Naive thymus-derived CD4-positive, alpha-beta T cell (primary cell): Measurements from ENCODE around the gene CC2D1A. TPM values are rescaled to one million over a fixed set of nuclear protein-coding genes. Genes with fewer than 3 reads are reported as not detected.
A peak's percentile ranks its signal among the peaks of the same experiment; 100 is the strongest.

Experiments
- ATAC-seq: fragments of 150-1000 bp; cut with Tn5 transposase; 2 replicates; pipeline ENCODE4 v1.10.0; 2021; ENCODE audit warnings: mild to moderate bottlenecking, moderate library complexity
- CTCF ChIA-PET: fragments of 350-600 bp; sonication (Branson Sonifier 250); formaldehyde crosslinking; loops from one replicate; lab custom pipeline; 2021; ENCODE audit warnings: antibody characterized with exemption; lab: Charles Lee
- POLR2A ChIA-PET: fragments of 350-600 bp; sonication (Branson Sonifier 250); formaldehyde crosslinking; loops from one replicate; lab custom pipeline; 2021; ENCODE audit warnings: antibody characterized with exemption, inconsistent platforms; lab: Charles Lee
- DNase-seq, 9 donors: peaks; one replicate each; pipeline versions ENCODE4 v3.0.0 to v3.0.0-alpha.2; 2020 to 2022; ENCODE audit warnings: mixed read lengths in 1 of 9
- H3K27ac ChIP-seq: one replicate; pipeline ENCODE4 v1.7.0; 2013; ENCODE audit warnings: mild to moderate bottlenecking, low read depth, low read length, moderate library complexity
- H3K27me3 ChIP-seq, 2 donors: one replicate each; pipeline ENCODE4 v1.7.0; 2013; ENCODE audit warnings: low read length in 2 of 2, mild to moderate bottlenecking in 2 of 2, moderate library complexity in 2 of 2; ENCODE audit not compliant: control insufficient read depth in 2 of 2, insufficient read depth in 2 of 2
- H3K36me3 ChIP-seq, 3 experiments: 1 replicate in 2 of 3; 2 replicates in 1 of 3; pipeline ENCODE4 v1.7.0; 2013; ENCODE audit warnings: low read length in 3 of 3, mild to moderate bottlenecking in 3 of 3, moderate library complexity in 1 of 3; ENCODE audit not compliant: insufficient read depth in 3 of 3, control insufficient read depth in 2 of 3
- H3K4me1 ChIP-seq, 2 donors: one replicate each; pipeline ENCODE4 v1.7.0; 2013; ENCODE audit warnings: low read length in 2 of 2, mild to moderate bottlenecking in 2 of 2, moderate library complexity in 1 of 2; ENCODE audit not compliant: control insufficient read depth in 2 of 2, insufficient read depth in 2 of 2
- H3K4me3 ChIP-seq: 2 replicates; pipeline ENCODE4 v1.7.0; 2013; ENCODE audit warnings: mild to moderate bottlenecking, low read length
- H3K9me3 ChIP-seq, 3 experiments: 1 replicate in 2 of 3; 2 replicates in 1 of 3; pipeline ENCODE4 v1.7.0; 2013; ENCODE audit warnings: low read length in 3 of 3; ENCODE audit not compliant: control insufficient read depth in 2 of 3
- H3K27ac Mint-ChIP-seq, 9 donors: one replicate each; pipeline ENCODE4 v1.8.0; 2020 to 2022; ENCODE audit warnings: mixed read lengths in 9 of 9, mild to moderate bottlenecking in 8 of 9, moderate library complexity in 5 of 9, inconsistent platforms in 2 of 9
- H3K27me3 Mint-ChIP-seq, 5 donors: one replicate each; pipeline ENCODE4 v1.8.0; 2021 to 2022; ENCODE audit warnings: mixed read lengths in 5 of 5, mild to moderate bottlenecking in 1 of 5
- H3K36me3 Mint-ChIP-seq, 5 donors: one replicate each; pipeline ENCODE4 v1.8.0; 2020 to 2022; ENCODE audit warnings: mixed read lengths in 5 of 5, mild to moderate bottlenecking in 3 of 5, inconsistent platforms in 1 of 5
- H3K4me1 Mint-ChIP-seq, 7 donors: one replicate each; pipeline ENCODE4 v1.8.0; 2020 to 2022; ENCODE audit warnings: mixed read lengths in 7 of 7, mild to moderate bottlenecking in 3 of 7, inconsistent platforms in 1 of 7
- H3K4me3 Mint-ChIP-seq, 10 donors: one replicate each; pipeline ENCODE4 v1.8.0; 2020 to 2022; ENCODE audit warnings: mild to moderate bottlenecking in 10 of 10, mixed read lengths in 10 of 10, moderate library complexity in 6 of 10, inconsistent platforms in 2 of 10
- H3K9me3 Mint-ChIP-seq, 11 donors: one replicate each; pipeline ENCODE4 v1.8.0; 2020 to 2022; ENCODE audit warnings: mixed read lengths in 11 of 11, mild to moderate bottlenecking in 4 of 11, inconsistent platforms in 1 of 11, moderate library complexity in 1 of 11
- intact Hi-C, 2 donors: fragments of 100-400 bp; cut with micrococcal nuclease; formaldehyde crosslinking; loops; one replicate each; pipeline ENCODE4 v1.15.1; 2023
- polyA plus RNA-seq, 2 donors: library from polyadenylated mRNA; unstranded; fragments of 300-500 nt; fragmentation: Illumina TruSeq; gene quantifications; one replicate each; pipeline ENCODE4 v1.2.3, GENCODE V29; 2021
- total RNA-seq, 6 experiments: library from RNA in 5 of 6; stranded (reverse) in 5 of 6; gene quantifications; 1 replicate in 5 of 6; 2 replicates in 1 of 6; pipeline ENCODE4 v1.2.3 and lab custom pipeline; 2021 to 2026

The CC2D1A gene
- total and polyA plus RNA-seq, 7 experiments from 2014 or later, result 4.1 to 33.1 (median 28.8) TPM

DNA sequence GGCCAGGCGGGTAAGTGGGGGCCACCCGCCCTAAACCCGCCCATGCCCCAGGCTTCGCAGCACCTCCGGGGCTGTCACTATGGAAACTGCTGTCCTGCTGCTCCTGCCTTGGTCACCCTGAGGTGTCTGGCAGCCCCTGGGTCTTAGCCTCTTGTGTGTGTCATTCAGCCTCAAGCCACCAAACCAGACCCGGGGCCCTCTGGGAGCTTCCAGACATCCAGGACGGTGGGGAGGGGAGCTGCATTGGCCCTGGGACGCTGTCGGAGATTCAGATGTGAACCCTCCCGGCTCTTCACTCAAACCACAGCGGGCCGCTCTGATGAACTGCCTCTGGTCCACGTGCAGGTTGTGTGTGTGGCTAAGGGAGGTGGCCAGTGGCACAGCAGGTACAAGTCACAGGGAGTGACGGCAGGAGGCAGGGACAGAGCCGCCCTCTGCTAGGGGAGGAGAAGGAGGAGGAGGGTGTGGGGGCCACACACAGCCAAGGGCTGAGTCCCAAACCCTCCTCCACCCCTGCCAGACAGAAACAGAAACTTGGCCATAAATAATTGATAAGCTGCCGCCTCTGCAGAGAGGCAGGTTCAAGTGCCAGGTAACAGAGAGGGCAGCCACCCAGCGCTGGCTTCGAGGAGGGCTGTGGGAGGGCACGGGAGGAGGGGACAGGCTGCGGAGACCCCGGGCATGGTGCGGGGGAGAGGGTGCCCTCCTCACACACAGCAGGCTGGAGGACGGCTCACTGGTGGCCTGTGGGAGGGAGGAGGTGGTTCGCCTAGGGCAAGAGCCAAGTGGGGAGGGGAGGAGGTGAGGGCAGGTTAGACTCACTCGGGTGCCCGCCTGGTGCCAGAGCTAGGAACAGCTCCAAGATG lies 21.0 kb upstream of the CC2D1A start:
- Histone ChIP-seq H3K4me1 (peaks cover 33 to 58% of the 10 kb centered on the region in 2 donors), H3K27ac (no peak overlapping the region), H3K9me3 (no peaks in the 10 kb centered on the region), H3K36me3 (no peaks in the 10 kb centered on the region), H3K4me3 (no peak overlapping the region), H3K27me3 (no peaks in the 10 kb centered on the region)
- Mint-ChIP-seq H3K27me3 (no peaks in the 10 kb centered on the region), H3K4me1 (peaks cover 6 to 43% (median 34%) of the 10 kb centered on the region in 7 donors), H3K27ac (no peak overlapping the region), H3K36me3 (no peaks in the 10 kb centered on the region), H3K9me3 (peaks cover 0 to 2% (median 0%) of the 10 kb centered on the region in 11 donors), H3K4me3 (no peak overlapping the region)
- ATAC-seq (no peak), DNase-seq (no peak)
- ChIA-PET POLR2A (interaction anchor here (0.6 kb wide), 1 partner anchor 202 kb away, joined by 4 read pairs; no protein-coding TSS in a partner anchor), CTCF (no interaction called here)
- intact Hi-C loops, result loop anchor here (5.0 to 10.0 kb wide), 4 partner anchors 288 to 608 kb away; no protein-coding TSS in a partner anchor

DNA sequence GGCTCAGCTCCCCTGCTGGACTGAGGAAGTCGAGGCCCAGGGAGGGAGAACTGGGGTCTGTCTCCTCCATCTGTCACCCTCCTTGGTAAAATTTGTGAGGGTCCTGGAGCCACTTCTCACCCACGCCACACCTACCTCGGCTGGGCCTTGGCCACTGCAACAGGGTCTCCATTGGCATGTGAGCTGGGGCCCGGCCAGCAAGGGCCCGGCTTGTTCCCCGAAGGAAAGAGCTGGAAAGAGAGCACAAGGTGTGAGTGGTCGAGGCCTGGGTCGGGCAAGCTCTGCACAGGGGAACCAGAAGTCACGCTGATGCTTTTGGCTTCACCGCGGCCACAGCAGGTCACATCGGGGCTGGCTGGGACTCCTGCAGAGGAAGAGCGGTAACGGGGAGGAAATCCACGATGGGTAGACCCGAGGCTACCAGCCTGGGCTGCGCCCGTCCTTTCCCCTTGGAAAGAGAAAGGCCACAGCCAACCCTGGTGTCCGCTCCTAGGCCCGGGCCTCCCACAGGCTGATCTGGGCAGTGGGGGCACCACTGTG lies 20.1 kb upstream of the CC2D1A start:
- peaks cover 0 to 2% (median 0%) of the 10 kb centered on the region in 11 donors for H3K9me3 Mint-ChIP-seq
- H3K4me1 ChIP-seq, result peaks cover 26 to 50% of the 10 kb centered on the region in 2 donors
- no peaks in the 10 kb centered on the region for H3K9me3 ChIP-seq
- CTCF ChIA-PET, result no interaction called here
- no peak overlapping the region for H3K4me3 ChIP-seq
- no peaks in the 10 kb centered on the region for H3K27me3 Mint-ChIP-seq
- no peaks in the 10 kb centered on the region for H3K27me3 ChIP-seq
- H3K4me3 Mint-ChIP-seq, result no peak overlapping the region
- peak overlapping the region in 1 of 9 donors; percentile 54 for H3K27ac Mint-ChIP-seq
- ATAC-seq, result no peak
- intact Hi-C loops, result loop anchor here in 1 of 2 donors (10.0 kb wide), 1 partner anchor 599 kb away; no protein-coding TSS in a partner anchor
- H3K36me3 ChIP-seq, result no peaks in the 10 kb centered on the region
- H3K36me3 Mint-ChIP-seq, result no peaks in the 10 kb centered on the region
- POLR2A ChIA-PET, result no interaction called here
- peaks cover 6 to 36% (median 28%) of the 10 kb centered on the region in 7 donors for H3K4me1 Mint-ChIP-seq
- H3K27ac ChIP-seq, result no peak overlapping the region
- no peak for DNase-seq

DNA sequence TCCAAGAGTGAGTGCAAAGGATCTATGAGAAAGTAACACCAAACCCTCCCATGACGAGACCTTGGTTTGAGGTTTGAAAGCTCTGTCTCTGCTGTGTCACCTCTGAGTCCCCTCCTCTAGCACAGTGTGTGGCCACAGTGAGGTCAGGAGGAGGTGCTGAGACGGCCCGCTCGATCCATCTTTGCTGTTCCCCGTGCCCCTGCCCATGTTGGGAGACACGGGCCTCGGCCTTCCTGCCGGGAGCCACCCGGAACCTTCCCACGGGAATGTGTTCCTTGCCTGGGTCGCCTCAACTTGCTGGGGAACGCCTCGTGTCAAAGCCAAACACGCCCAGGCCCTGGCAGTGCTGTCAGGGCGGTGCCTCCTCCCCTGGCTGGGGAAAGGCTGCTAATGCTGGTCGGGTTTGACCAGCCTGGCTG lies 19.0 kb upstream of the CC2D1A start:
- ATAC-seq, result peak; percentile 86
- no peak for DNase-seq
- Mint-ChIP-seq H3K27me3 (no peaks in the 10 kb centered on the region), H3K4me1 (peaks cover 6 to 25% (median 17%) of the 10 kb centered on the region in 7 donors), H3K27ac (peak overlapping the region in 1 of 9 donors; percentile 38), H3K4me3 (no peak overlapping the region), H3K9me3 (peaks cover 0 to 2% (median 0%) of the 10 kb centered on the region in 11 donors), H3K36me3 (no peaks in the 10 kb centered on the region)
- no peaks in the 10 kb centered on the region for H3K27me3 ChIP-seq
- no peak overlapping the region for H3K27ac ChIP-seq
- no peaks in the 10 kb centered on the region for H3K9me3 ChIP-seq
- no peak overlapping the region for H3K4me3 ChIP-seq
- peaks cover 15 to 39% of the 10 kb centered on the region in 2 donors for H3K4me1 ChIP-seq
- H3K36me3 ChIP-seq, result no peaks in the 10 kb centered on the region
- ChIA-PET POLR2A (no interaction called here), CTCF (interaction anchor here (0.6 kb wide), 1 partner anchor 105 kb away, joined by 3 read pairs; no protein-coding TSS in a partner anchor)
- intact Hi-C loops, result loop anchor here in 1 of 2 donors (10.0 kb wide), 1 partner anchor 598 kb away; no protein-coding TSS in a partner anchor

DNA sequence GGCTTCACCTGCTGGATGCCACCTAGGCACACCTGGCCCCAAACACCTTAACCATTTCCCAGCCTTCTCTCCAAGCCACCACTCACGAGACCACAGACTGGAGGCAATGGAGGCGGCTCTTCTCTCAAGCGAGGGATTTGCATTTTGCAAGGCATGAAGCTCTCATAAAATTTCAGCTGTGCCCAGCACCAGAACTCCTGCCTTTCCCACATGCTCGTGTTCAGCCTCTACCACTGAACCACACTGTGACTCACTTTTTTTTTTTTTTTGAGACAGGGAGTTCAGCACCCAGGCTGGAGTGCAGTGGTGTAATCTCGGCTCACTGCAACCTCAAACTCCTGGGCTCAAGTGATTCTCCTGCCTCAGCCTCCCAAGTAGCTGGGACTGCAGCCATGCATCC lies 18.5 kb upstream of the CC2D1A start:
- Histone ChIP-seq H3K4me3 (no peak overlapping the region), H3K27me3 (no peaks in the 10 kb centered on the region), H3K4me1 (peaks cover 10 to 34% of the 10 kb centered on the region in 2 donors), H3K27ac (no peak overlapping the region), H3K36me3 (no peaks in the 10 kb centered on the region), H3K9me3 (no peaks in the 10 kb centered on the region)
- ATAC-seq (peak; percentile 34), DNase-seq (no peak)
- no peaks in the 10 kb centered on the region for H3K36me3 Mint-ChIP-seq
- H3K27me3 Mint-ChIP-seq, result no peaks in the 10 kb centered on the region
- ChIA-PET CTCF (interaction anchor here (0.6 kb wide), 2 partner anchors 104 to 246 kb away, joined by 3 to 4 read pairs; no protein-coding TSS in a partner anchor), POLR2A (no interaction called here)
- peaks cover 0 to 2% (median 0%) of the 10 kb centered on the region in 11 donors for H3K9me3 Mint-ChIP-seq
- H3K4me3 Mint-ChIP-seq, result no peak overlapping the region
- H3K27ac Mint-ChIP-seq, result no peak overlapping the region
- H3K4me1 Mint-ChIP-seq, result peaks cover 6 to 20% (median 12%) of the 10 kb centered on the region in 7 donors
- intact Hi-C loops, result loop anchor here in 1 of 2 donors (10.0 kb wide), 1 partner anchor 597 kb away; no protein-coding TSS in a partner anchor

DNA sequence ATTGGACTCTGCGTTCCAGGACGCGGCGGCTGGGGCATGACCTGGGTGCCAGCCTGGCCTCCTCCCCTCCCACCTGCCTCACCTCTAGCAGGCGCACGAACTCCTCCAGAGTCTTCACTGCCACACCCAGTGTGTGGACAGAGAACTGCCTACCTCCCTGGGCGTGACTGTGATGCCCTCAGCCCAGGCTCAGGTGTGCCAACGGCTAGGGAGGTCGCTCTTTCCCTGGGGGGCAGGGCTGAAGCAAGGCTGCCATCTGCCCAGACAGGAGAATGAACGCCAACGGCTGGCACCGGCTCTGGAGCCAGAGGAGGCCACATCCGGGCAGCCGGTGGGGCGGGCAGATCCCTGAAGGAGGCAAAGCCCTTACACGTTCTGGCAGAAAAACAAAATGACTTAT lies 17.7 kb upstream of the CC2D1A start:
- Histone ChIP-seq H3K4me1 (peaks cover 2 to 27% of the 10 kb centered on the region in 2 donors), H3K9me3 (no peaks in the 10 kb centered on the region), H3K27ac (no peak overlapping the region), H3K4me3 (no peak overlapping the region), H3K27me3 (no peaks in the 10 kb centered on the region), H3K36me3 (no peaks in the 10 kb centered on the region)
- CTCF ChIA-PET, result interaction anchor here (1.2 kb wide), 1 partner anchor 36 kb away, joined by 4 read pairs; no protein-coding TSS in a partner anchor
- POLR2A ChIA-PET, result interaction anchor here (0.7 kb wide), 1 partner anchor 118 kb away, joined by 4 read pairs; no protein-coding TSS in a partner anchor
- intact Hi-C loops, result loop anchor here in 1 of 2 donors (10.0 kb wide), 1 partner anchor 597 kb away; no protein-coding TSS in a partner anchor
- ATAC-seq, result no peak
- Mint-ChIP-seq H3K27me3 (no peaks in the 10 kb centered on the region), H3K4me3 (no peak overlapping the region), H3K4me1 (peaks cover 5 to 12% (median 7%) of the 10 kb centered on the region in 7 donors), H3K9me3 (peaks cover 0 to 2% (median 0%) of the 10 kb centered on the region in 11 donors), H3K27ac (no peak overlapping the region), H3K36me3 (no peaks in the 10 kb centered on the region)
- DNase-seq, result no peak

DNA sequence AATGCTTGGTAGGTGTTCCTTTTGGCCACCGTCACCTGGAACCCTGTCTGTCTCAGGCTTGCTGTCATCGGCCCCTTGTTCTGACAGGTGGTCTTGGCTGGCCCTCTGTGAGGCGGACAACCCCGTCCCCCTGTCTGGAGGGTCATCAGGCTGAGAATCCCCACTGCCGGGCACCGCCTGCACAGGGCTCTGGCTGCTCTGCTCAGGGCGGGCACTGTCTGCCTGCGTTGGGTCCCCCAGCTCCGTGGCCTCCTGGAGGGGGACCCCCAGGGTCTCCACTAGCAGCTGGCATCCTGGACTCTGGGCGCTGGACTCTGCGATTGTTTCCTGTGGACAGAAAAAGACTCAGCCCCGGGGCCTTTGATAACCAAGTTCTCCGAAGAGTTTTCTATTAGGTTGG lies 15.9 kb upstream of the CC2D1A start:
- Histone ChIP-seq H3K27ac (no peak overlapping the region), H3K4me3 (no peak overlapping the region), H3K4me1 (peaks cover 0 to 22% of the 10 kb centered on the region in 2 donors), H3K27me3 (no peaks in the 10 kb centered on the region), H3K9me3 (no peaks in the 10 kb centered on the region), H3K36me3 (no peaks in the 10 kb centered on the region)
- Mint-ChIP-seq H3K27me3 (no peaks in the 10 kb centered on the region), H3K4me3 (no peak overlapping the region), H3K4me1 (peaks cover 0 to 3% (median 0%) of the 10 kb centered on the region in 7 donors), H3K36me3 (peaks cover 0 to 2% (median 0%) of the 10 kb centered on the region in 5 donors), H3K9me3 (no peaks in the 10 kb centered on the region), H3K27ac (no peak overlapping the region)
- CTCF ChIA-PET, result no interaction called here
- DNase-seq, result no peak
- intact Hi-C loops, result no loop called here
- ATAC-seq, result no peak
- POLR2A ChIA-PET, result no interaction called here
